Subcutaneous abdominal adipose tissue (tissue), 5 donors: Measurements from ENCODE around the gene POLR2L.

Experiments used
- H3K27ac ChIP-seq: one replicate; pipeline ENCODE4 v1.7.0; 2013; ENCODE audit warnings: low read depth, mild to moderate bottlenecking, inconsistent platforms, low read length, moderate library complexity
- H3K27me3 ChIP-seq, 5 donors: one replicate each; pipeline ENCODE4 v1.7.0; 2013; ENCODE audit warnings: low read length in 5 of 5, inconsistent platforms in 1 of 5; ENCODE audit not compliant: control insufficient read depth in 5 of 5, insufficient read depth in 4 of 5
- H3K36me3 ChIP-seq, 5 donors: one replicate each; pipeline ENCODE4 v1.7.0; 2013; ENCODE audit warnings: low read length in 5 of 5; ENCODE audit not compliant: control insufficient read depth in 5 of 5, insufficient read depth in 5 of 5
- H3K4me1 ChIP-seq, 5 donors: one replicate each; pipeline ENCODE4 v1.7.0; 2013; ENCODE audit warnings: low read length in 5 of 5, mild to moderate bottlenecking in 3 of 5, moderate library complexity in 1 of 5; ENCODE audit not compliant: control insufficient read depth in 5 of 5, insufficient read depth in 5 of 5
- H3K4me3 ChIP-seq, 5 donors: one replicate each; pipeline ENCODE4 v1.7.0; 2013; ENCODE audit warnings: low read length in 5 of 5, low read depth in 1 of 5
- H3K9ac ChIP-seq, 5 donors: one replicate each; pipeline ENCODE4 v1.7.0; 2013; ENCODE audit warnings: low read length in 5 of 5, mild to moderate bottlenecking in 4 of 5, moderate library complexity in 3 of 5
- H3K9me3 ChIP-seq, 5 donors: one replicate each; pipeline ENCODE4 v1.7.0; 2013; ENCODE audit warnings: low read length in 5 of 5; ENCODE audit not compliant: control insufficient read depth in 5 of 5
- donor health status: healthy.
- donor health status: healthy.
- donor health status: healthy.
- donor health status: healthy.
- donor health status: healthy.

POLR2L gene

GRCh38 chr11:833849-834311 is 8.4 kb downstream of the POLR2L start:
- H3K4me1 ChIP-seq: peaks cover 6 to 82% (median 65%) of the 10 kb centered on the region in 5 donors
- H3K36me3 ChIP-seq: peaks cover 0 to 29% (median 28%) of the 10 kb centered on the region in 5 donors
- H3K4me3 ChIP-seq: peak overlapping the region; percentile 69 to 81 (median 77)
- peak overlapping the region; percentile 68 to 95 (median 77) for H3K9ac ChIP-seq
- no peaks in the 10 kb centered on the region for H3K27me3 ChIP-seq
- H3K27ac ChIP-seq: peak overlapping the region; percentile 94
- H3K9me3 ChIP-seq: no peaks in the 10 kb centered on the region

- H3K9ac ChIP-seq: peak overlapping the region; percentile 64 to 95 (median 77)
- peak overlapping the region; percentile 94 for H3K27ac ChIP-seq
- peak overlapping the region; percentile 69 to 81 (median 77) for H3K4me3 ChIP-seq
- peaks cover 0 to 22% (median 22%) of the 10 kb centered on the region in 5 donors for H3K36me3 ChIP-seq
- no peaks in the 10 kb centered on the region for H3K27me3 ChIP-seq
- H3K4me1 ChIP-seq: peaks cover 6 to 82% (median 68%) of the 10 kb centered on the region in 5 donors
- no peaks in the 10 kb centered on the region for H3K9me3 ChIP-seq
Measured at GRCh38 chr11:833114-833791, 9.1 kb downstream of the POLR2L start.

GRCh38 chr11:832529-833113 is 9.7 kb downstream of the POLR2L start, which contains the start of gene CD151:
Gene CD151, plus strand, starts transcription at chr11:832952. Its CDS starts 3,118 bp downstream, at chr11:836070.
- H3K27me3 ChIP-seq: no peaks in the 10 kb centered on the region

GRCh38 chr11:831961-832528 is 10.3 kb downstream of the POLR2L start:
- peak overlapping the region in 4 of 5 donors; percentile 36 to 73 (median 65) for H3K4me3 ChIP-seq
- no peaks in the 10 kb centered on the region for H3K27me3 ChIP-seq
- H3K4me1 ChIP-seq: peaks cover 6 to 83% (median 75%) of the 10 kb centered on the region in 5 donors
- H3K36me3 ChIP-seq: peaks cover 0 to 11% (median 10%) of the 10 kb centered on the region in 5 donors
- no peak overlapping the region for H3K27ac ChIP-seq
- no peaks in the 10 kb centered on the region for H3K9me3 ChIP-seq
- H3K9ac ChIP-seq: peak overlapping the region in 3 of 5 donors; percentile 16 to 74 (median 53)

More at GRCh38 chr11:832529-833113, 9.7 kb downstream of the POLR2L start, which contains the start of gene CD151:
- Histone ChIP-seq H3K27ac (peak within 1 kb of the TSS; percentile 94), H3K9ac (peak within 1 kb of the TSS; percentile 64 to 95 (median 77)), H3K4me3 (peak within 1 kb of the TSS; percentile 70 to 81 (median 77)), H3K36me3 (peaks cover 0 to 17% (median 16%) of the 10 kb centered on the region in 5 donors), H3K9me3 (no peaks in the 10 kb centered on the region), H3K4me1 (peaks cover 6 to 84% (median 71%) of the 10 kb centered on the region in 5 donors)

GRCh38 chr11:831118-831864 is 11.0 kb downstream of the POLR2L start:
- H3K4me1 ChIP-seq: peaks cover 6 to 85% (median 78%) of the 10 kb centered on the region in 5 donors
- no peak overlapping the region for H3K9ac ChIP-seq

GRCh38 chr11:830295-831117 is 11.8 kb downstream of the POLR2L start:
- peaks cover 0 to 2% (median 0%) of the 10 kb centered on the region in 5 donors for H3K36me3 ChIP-seq
- peak overlapping the region in 4 of 5 donors; percentile 58 to 75 (median 64) for H3K4me3 ChIP-seq
- no peaks in the 10 kb centered on the region for H3K9me3 ChIP-seq
- peaks cover 6 to 89% (median 80%) of the 10 kb centered on the region in 5 donors for H3K4me1 ChIP-seq
- H3K27ac ChIP-seq: no peak overlapping the region
- H3K9ac ChIP-seq: no peak overlapping the region
- no peaks in the 10 kb centered on the region for H3K27me3 ChIP-seq

More at GRCh38 chr11:831118-831864, 11.0 kb downstream of the POLR2L start:
- no peaks in the 10 kb centered on the region for H3K9me3 ChIP-seq
- no peak overlapping the region for H3K27ac ChIP-seq
- peaks cover 0 to 3% (median 3%) of the 10 kb centered on the region in 5 donors for H3K36me3 ChIP-seq
- no peaks in the 10 kb centered on the region for H3K27me3 ChIP-seq
- peak overlapping the region in 2 of 5 donors; percentile 58 to 73 for H3K4me3 ChIP-seq

GRCh38 chr11:829847-830294 is 12.5 kb downstream of the POLR2L start:
- peaks cover 0 to 9% (median 5%) of the 10 kb centered on the region in 5 donors for H3K36me3 ChIP-seq
- H3K27ac ChIP-seq: peak overlapping the region; percentile 23
- H3K4me1 ChIP-seq: peaks cover 6 to 91% (median 78%) of the 10 kb centered on the region in 5 donors
- H3K9ac ChIP-seq: peak overlapping the region in 2 of 5 donors; percentile 53 to 74
- H3K27me3 ChIP-seq: no peaks in the 10 kb centered on the region
- no peaks in the 10 kb centered on the region for H3K9me3 ChIP-seq
- peak overlapping the region in 4 of 5 donors; percentile 58 to 75 (median 64) for H3K4me3 ChIP-seq

- Histone ChIP-seq H3K4me3 (peak overlapping the region in 4 of 5 donors; percentile 58 to 75 (median 64)), H3K9ac (peak overlapping the region in 2 of 5 donors; percentile 53 to 74), H3K4me1 (peaks cover 4 to 90% (median 77%) of the 10 kb centered on the region in 5 donors), H3K9me3 (no peaks in the 10 kb centered on the region), H3K36me3 (peaks cover 0 to 14% (median 10%) of the 10 kb centered on the region in 5 donors), H3K27me3 (no peaks in the 10 kb centered on the region), H3K27ac (peak overlapping the region; percentile 23)
Measured at GRCh38 chr11:829176-829846, 13.0 kb downstream of the POLR2L start.
